RWPE1 (cell line): ENCODE results near the gene TCHHL1.

Experiments
- CTCF ChIA-PET: fragments of 350-600 bp; sonication (Branson Sonifier 250); formaldehyde crosslinking; extraction: SDS; loops from one replicate; lab custom pipeline; 2021; lab: Yijun Ruan, JAX
- POLR2A ChIA-PET: fragments of 400-600 bp; formaldehyde crosslinking; extraction: SDS; loops from one replicate; lab custom pipeline; 2020; ENCODE audit warnings: antibody characterized with exemption; ENCODE audit not compliant: low non-redundant PET; lab: Yijun Ruan, JAX
- DNase-seq: peaks from one replicate; pipeline ENCODE4 v3.0.0; 2012; ENCODE audit warnings: low spot score
- H3K27ac ChIP-seq: fragments of 450-650 bp; 2 replicates; pipeline ENCODE4 v1.5.1; 2017
- CTCF ChIP-seq: fragments of 450-650 bp; conservative IDR thresholded peaks from 2 replicates; pipeline ENCODE4 v1.5.1; 2017; ENCODE audit warnings: low read depth, mild to moderate bottlenecking

Gene TCHHL1

GRCh38 chr1:152089014-152089674, at the start of gene TCHHL1:
TCHHL1 (minus strand) TSS chr1:152089064; CDS start chr1:152088143, 921 bp downstream.
- POLR2A ChIA-PET: no interaction called here
- no peak for TF ChIP-seq CTCF
- CTCF ChIA-PET: interaction anchor here (0.9 to 1.9 kb wide), 2 partner anchors 21 to 36 kb away, joined by 3 to 4 read pairs; no protein-coding TSS in a partner anchor
- peak; percentile 53 for DNase-seq
- no peak within 1 kb of the TSS for H3K27ac ChIP-seq

GRCh38 chr1:152137215-152137614, 48.4 kb upstream of the TCHHL1 start:
- no peak for TF ChIP-seq CTCF
- no peak overlapping the region for H3K27ac ChIP-seq
- no peak for DNase-seq
- POLR2A ChIA-PET: no interaction called here
- CTCF ChIA-PET: interaction anchor here (0.6 to 1.6 kb wide), 3 partner anchors 127 to 321 kb away, joined by 3 to 4 read pairs (median 3); no protein-coding TSS in a partner anchor

- POLR2A ChIA-PET: no interaction called here
- CTCF ChIA-PET: interaction anchor here (0.6 kb wide), 1 partner anchor 68 kb away, joined by 3 read pairs; no protein-coding TSS in a partner anchor
- DNase-seq: no peak
- no peak for TF ChIP-seq CTCF
- no peak overlapping the region for H3K27ac ChIP-seq
Measured at GRCh38 chr1:152130186-152130585, 41.3 kb upstream of the TCHHL1 start.

- POLR2A ChIA-PET: no interaction called here
- TF ChIP-seq CTCF: no peak
- CTCF ChIA-PET: interaction anchor here (0.6 kb wide), 1 partner anchor 67 kb away, joined by 3 read pairs; no protein-coding TSS in a partner anchor
- DNase-seq: no peak
- no peak overlapping the region for H3K27ac ChIP-seq
Measured at GRCh38 chr1:152127673-152128072, 38.8 kb upstream of the TCHHL1 start.

- CTCF ChIA-PET: no interaction called here
- POLR2A ChIA-PET: no interaction called here
- no peak overlapping the region for H3K27ac ChIP-seq
- no peak for TF ChIP-seq CTCF
- DNase-seq: no peak
Measured at GRCh38 chr1:152125834-152126443, 37.1 kb upstream of the TCHHL1 start.

GRCh38 chr1:152118915-152119314, 30.1 kb upstream of the TCHHL1 start:
- ChIA-PET POLR2A (no interaction called here), CTCF (interaction anchor here (0.7 to 1.9 kb wide), 2 partner anchors 10 to 128 kb away, joined by 3 to 9 read pairs; no protein-coding TSS in a partner anchor)
- H3K27ac ChIP-seq: no peak overlapping the region
- no peak for DNase-seq
- TF ChIP-seq CTCF: no peak
